Fibroblast of pulmonary artery (primary cell): ENCODE results near the gene AIDA.

Experiments used
- DNase-seq: peaks from one replicate; pipeline ENCODE4 v3.0.0-alpha.2; 2010; ENCODE audit warnings: low read depth
- H3K4me3 ChIP-seq: replicated peaks from 2 replicates; pipeline ENCODE4 v1.5.1; 2011; ENCODE audit warnings: low read depth, mild to moderate bottlenecking, control low read depth, low read length, moderate library complexity
- TF ChIP-seq, protein P1 (sequence below): IDR thresholded peaks from 2 replicates; pipeline ENCODE4 v1.5.1; 2011; ENCODE audit warnings: mild to moderate bottlenecking, control low read depth, low read length, inconsistent platforms; ENCODE audit errors: missing control alignments

Gene AIDA

DNA sequence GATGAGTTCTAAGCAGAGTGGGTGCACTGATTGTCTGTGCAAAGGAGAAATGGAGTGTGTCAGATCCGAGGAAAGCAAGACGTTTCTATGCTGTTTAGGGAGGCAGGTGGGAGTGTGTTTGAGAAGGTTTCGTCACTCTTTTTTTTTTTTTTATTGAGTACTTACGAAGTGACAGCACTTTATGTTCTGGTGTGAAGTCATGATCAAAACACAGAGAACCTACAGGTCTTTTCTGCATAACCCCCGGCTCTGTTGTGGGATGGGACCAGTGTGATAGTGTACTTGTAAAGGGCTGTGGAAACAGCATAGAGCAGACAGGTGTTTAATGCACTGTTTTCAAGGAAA is 67.7 kb downstream of the AIDA start:
- TF ChIP-seq, protein P1, sequence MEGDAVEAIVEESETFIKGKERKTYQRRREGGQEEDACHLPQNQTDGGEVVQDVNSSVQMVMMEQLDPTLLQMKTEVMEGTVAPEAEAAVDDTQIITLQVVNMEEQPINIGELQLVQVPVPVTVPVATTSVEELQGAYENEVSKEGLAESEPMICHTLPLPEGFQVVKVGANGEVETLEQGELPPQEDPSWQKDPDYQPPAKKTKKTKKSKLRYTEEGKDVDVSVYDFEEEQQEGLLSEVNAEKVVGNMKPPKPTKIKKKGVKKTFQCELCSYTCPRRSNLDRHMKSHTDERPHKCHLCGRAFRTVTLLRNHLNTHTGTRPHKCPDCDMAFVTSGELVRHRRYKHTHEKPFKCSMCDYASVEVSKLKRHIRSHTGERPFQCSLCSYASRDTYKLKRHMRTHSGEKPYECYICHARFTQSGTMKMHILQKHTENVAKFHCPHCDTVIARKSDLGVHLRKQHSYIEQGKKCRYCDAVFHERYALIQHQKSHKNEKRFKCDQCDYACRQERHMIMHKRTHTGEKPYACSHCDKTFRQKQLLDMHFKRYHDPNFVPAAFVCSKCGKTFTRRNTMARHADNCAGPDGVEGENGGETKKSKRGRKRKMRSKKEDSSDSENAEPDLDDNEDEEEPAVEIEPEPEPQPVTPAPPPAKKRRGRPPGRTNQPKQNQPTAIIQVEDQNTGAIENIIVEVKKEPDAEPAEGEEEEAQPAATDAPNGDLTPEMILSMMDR = no peak
- peak; percentile 32 for DNase-seq
- peak overlapping the region; percentile 95 for H3K4me3 ChIP-seq

DNA sequence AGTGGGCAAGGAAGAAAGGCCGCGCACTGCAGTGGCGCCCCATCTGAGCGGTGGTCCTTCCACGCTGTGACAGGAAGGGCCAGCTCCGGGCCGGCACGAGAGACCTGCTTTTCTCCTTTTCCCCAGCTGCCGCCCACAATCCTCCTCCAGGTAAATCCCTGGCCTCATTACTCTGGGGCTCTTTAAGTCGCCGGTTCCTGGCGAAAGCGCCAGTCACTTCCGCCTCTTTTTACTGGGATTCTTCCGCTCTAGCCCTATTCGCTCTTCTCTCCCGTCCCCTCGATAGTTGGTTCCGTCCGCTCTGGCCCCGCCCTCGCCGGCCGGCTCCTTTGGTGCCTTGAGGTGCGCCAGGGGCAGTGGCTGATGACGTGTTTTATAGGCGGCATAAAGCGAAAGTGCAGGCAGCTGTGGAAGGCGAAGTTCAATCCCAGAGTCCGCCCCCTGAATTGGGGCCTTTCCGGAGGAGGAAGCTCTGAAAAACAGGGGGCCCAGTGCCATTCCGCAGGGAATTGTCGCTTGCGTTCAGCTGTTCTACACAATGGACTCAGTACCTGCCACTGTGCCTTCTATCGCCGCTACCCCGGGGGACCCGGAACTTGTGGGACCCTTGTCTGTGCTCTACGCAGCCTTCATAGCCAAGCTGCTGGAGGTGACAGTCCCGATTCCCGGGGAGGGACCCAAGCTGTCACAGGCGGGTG is 68.2 kb downstream of the AIDA start:
- peak overlapping the region; percentile 95 for H3K4me3 ChIP-seq
- peak; percentile 99 for DNase-seq
- TF ChIP-seq, protein P1 = no peak

DNA sequence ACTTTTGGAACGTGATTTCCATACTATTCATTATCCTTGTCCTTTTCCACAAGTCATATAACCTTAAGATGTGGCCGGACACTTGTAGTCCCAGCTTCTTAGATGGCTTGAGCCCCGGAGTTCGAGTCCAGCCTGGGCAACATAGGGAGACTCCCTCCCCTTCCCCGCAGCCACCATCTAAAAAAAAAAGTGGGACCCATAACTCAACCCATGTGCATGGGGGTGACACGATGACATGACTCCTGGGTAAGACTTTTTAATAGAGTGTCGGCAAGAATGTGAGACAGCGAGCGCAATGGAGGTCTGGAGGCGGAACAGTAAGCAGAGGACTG is 68.7 kb downstream of the AIDA start:
- TF ChIP-seq, protein P1 = no peak
- H3K4me3 ChIP-seq = peak overlapping the region; percentile 95

GRCh38 chr1:222642468-222642867 is 69.8 kb downstream of the AIDA start:
- no peak overlapping the region for H3K4me3 ChIP-seq
- TF ChIP-seq, protein P1 = no peak
- DNase-seq = no peak

More for the DNA sequence above, 68.7 kb downstream of the AIDA start:
- no peak for DNase-seq

- no peak for DNase-seq
- TF ChIP-seq, protein P1 = no peak
- no peak overlapping the region for H3K4me3 ChIP-seq
Measured at GRCh38 chr1:222641269-222641948, 70.9 kb downstream of the AIDA start.

DNA sequence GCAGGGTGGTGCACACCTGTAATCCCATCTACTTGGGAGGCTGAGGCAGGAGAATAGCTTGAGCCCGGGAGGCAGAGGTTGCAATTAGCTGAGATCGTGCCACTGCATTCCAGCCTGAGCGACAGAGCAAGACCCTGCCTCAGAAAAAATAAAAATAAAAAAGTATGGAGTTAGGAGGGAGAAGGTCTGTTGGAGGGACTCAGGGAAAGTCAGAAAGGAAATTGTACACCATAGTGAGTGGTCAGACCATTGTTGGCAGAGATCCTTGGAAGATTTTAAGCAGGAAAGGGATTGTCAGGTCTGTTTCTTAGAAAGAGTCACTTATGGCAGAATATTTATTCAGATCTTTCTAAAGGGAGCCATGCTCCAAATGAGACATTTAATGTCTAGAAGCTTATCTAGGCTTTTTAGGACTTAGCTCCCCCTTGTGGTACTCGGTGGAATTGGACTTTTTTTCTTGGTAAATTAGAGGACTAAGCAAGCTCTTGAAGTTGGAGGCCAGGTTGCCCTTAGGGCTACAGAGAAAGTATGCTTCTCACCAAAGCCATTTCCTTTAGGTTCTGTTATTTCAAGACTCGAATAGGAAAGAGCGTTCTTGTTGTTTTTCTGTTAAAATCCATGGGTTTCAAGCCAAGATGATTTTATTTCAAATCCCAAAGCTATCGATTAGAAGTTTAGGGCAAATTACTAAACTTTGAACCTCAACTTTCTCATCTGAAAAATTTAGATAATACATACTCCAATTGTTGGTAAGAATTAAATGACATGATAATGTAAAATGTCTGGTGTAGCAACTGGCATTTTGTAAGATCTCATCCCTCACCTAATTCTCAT is 77.9 kb downstream of the AIDA start:
- TF ChIP-seq, protein P1 = peak; percentile 90
- peak; percentile 95 for DNase-seq
- H3K4me3 ChIP-seq = no peak overlapping the region
